Activated naive CD4-positive, alpha-beta T cell treated with anti-CD3 and anti-CD28 coated beads for 36 hours (primary cell): ENCODE data around the gene MYCBPAP. TPM values are rescaled to one million over a fixed set of nuclear protein-coding genes. Genes with fewer than 3 reads are reported as not detected.
"Not testable (repeated sequence)": the region's sequence is repeated elsewhere in the genome, so short reads cannot be mapped to it uniquely, and the experiment has no call there.

Experiments used
- CTCF ChIA-PET: fragments of 350-600 bp; sonication (Branson Sonifier 250); formaldehyde crosslinking; loops from one replicate; lab custom pipeline; 2021; ENCODE audit warnings: antibody characterized with exemption; lab: Charles Lee
- DNase-seq: peaks from one replicate; pipeline ENCODE4 v3.0.0-alpha.2; 2020
- H3K27ac Mint-ChIP-seq: one replicate; pipeline ENCODE4 v1.8.0; 2021; ENCODE audit warnings: mild to moderate bottlenecking, mixed read lengths
- H3K27me3 Mint-ChIP-seq: one replicate; pipeline ENCODE4 v1.8.0; 2021; ENCODE audit warnings: low read depth, mixed read lengths
- H3K36me3 Mint-ChIP-seq: one replicate; pipeline ENCODE4 v1.8.0; 2021; ENCODE audit warnings: low read depth, mixed read lengths
- H3K4me1 Mint-ChIP-seq: one replicate; pipeline ENCODE4 v1.8.0; 2021; ENCODE audit warnings: low read depth, mixed read lengths
- H3K4me3 Mint-ChIP-seq: one replicate; pipeline ENCODE4 v1.8.0; 2021; ENCODE audit warnings: mild to moderate bottlenecking, moderate library complexity, mixed read lengths
- H3K9me3 Mint-ChIP-seq: one replicate; pipeline ENCODE4 v1.8.0; 2021; ENCODE audit warnings: mixed read lengths
- intact Hi-C: fragments of 100-400 bp; cut with micrococcal nuclease; formaldehyde crosslinking; loops from one replicate; pipeline ENCODE4 v1.15.1; 2023
- total RNA-seq, 2 experiments: library from RNA; stranded (reverse); gene quantifications; one replicate each; pipeline ENCODE4 v1.2.3, GENCODE V29; 2021

Gene MYCBPAP
- total RNA-seq, 2 experiments from 2014 or later: 5.5 to 5.8 TPM

GRCh38 chr17:50467114-50467854, 41.0 kb upstream of the MYCBPAP start:
- CTCF ChIA-PET: interaction anchor here (1.0 kb wide), 1 partner anchor 12 kb away, joined by 3 read pairs; no protein-coding TSS in a partner anchor
- Mint-ChIP-seq H3K27me3 (peaks cover 14% of the 10 kb centered on the region), H3K36me3 (peaks cover under 1% of the 10 kb centered on the region), H3K4me3 (no peak overlapping the region), H3K9me3 (no peaks in the 10 kb centered on the region), H3K4me1 (peaks cover 6% of the 10 kb centered on the region), H3K27ac (no peak overlapping the region)
- DNase-seq: no peak
- intact Hi-C loops: no loop called here

DNA sequence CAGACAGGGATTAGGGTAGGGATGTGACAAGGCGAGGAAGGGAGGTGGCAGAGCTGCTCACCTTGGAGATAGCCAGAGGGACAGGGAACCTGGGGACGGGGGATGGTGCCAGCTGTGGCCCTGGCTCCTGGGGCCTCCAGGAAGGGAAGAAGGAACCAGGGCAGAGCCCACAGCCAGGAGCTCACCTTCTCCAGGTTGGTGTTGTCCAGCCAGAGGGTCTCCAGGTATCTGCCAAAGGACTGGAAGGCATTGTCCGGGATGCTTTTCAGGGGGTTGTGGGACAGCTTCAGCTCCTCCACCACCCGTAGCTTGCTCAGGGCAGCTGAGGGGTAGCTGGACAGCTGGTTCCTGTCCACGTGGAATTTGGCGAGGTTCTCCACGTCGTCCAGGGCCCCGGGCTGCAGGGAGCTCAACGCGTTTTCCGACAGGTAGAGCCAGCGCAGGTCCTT, 40.4 kb upstream of the MYCBPAP start:
- Mint-ChIP-seq H3K27ac (no peak overlapping the region), H3K27me3 (peaks cover 14% of the 10 kb centered on the region), H3K4me1 (peaks cover 6% of the 10 kb centered on the region), H3K9me3 (no peaks in the 10 kb centered on the region), H3K36me3 (peaks cover 1% of the 10 kb centered on the region), H3K4me3 (no peak overlapping the region)
- intact Hi-C loops: no loop called here
- CTCF ChIA-PET: interaction anchor here (0.6 to 1.0 kb wide), 3 partner anchors 12 to 34 kb away, joined by 3 read pairs; no protein-coding TSS in a partner anchor
- no peak for DNase-seq

DNA sequence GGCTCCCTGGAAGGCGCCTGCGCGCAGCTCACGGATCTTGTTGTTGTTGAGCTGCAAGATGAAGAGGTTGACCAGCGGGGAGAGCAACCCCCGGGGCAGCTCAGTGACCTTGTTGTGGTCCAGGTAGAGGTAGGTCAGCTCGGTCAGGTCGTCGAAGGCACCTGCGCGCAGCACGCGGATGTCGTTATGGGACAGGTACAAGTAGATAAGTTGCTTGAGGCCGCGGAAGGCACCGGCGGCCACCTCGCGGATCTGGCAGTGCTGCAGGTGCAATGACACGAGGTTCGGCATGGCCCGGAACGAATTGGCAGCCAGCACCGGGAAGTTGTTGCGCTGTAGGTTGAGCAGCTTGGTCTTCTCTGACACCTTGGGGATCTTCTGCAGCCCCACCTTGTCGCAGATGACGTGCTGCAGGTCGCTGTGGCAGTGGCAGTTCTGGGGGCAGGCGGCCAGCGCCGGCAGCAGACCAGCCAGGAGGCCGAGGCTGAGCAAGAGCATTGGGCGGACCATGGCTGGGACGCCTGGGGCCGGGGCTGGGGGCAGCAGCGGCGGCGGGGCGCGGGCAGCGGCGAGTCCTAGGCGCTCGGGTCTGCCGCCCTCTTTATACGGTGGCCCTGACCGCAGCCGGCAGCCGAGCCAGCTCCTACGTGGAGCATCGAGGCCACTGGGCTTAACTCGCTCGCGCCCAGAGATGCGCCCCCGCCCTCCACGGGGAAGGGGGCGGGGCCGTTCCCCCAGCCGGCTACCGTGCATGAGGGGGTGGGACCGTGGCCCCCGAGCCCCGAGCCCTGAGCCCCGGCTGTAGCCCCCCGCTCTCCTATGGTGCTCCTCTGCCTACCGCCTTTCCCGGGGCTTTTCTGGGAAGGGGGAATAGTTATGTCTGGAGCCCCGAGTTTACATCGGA, 39.7 kb upstream of the MYCBPAP start, which contains the start of gene CHAD:
Gene CHAD (minus strand): TSS at position 577 of the 904 bp plus-strand sequence. CDS start 67 bp downstream, at position 510.
- intact Hi-C loops: no loop called here
- Mint-ChIP-seq H3K36me3 (peaks cover 1% of the 10 kb centered on the region), H3K4me3 (no peak within 1 kb of the TSS), H3K27ac (no peak within 1 kb of the TSS), H3K9me3 (no peaks in the 10 kb centered on the region), H3K4me1 (peaks cover 6% of the 10 kb centered on the region), H3K27me3 (peaks cover 14% of the 10 kb centered on the region)
- CTCF ChIA-PET: interaction anchor here (0.6 to 0.8 kb wide), 2 partner anchors 14 to 33 kb away, joined by 3 read pairs; no protein-coding TSS in a partner anchor
- no peak for DNase-seq

DNA sequence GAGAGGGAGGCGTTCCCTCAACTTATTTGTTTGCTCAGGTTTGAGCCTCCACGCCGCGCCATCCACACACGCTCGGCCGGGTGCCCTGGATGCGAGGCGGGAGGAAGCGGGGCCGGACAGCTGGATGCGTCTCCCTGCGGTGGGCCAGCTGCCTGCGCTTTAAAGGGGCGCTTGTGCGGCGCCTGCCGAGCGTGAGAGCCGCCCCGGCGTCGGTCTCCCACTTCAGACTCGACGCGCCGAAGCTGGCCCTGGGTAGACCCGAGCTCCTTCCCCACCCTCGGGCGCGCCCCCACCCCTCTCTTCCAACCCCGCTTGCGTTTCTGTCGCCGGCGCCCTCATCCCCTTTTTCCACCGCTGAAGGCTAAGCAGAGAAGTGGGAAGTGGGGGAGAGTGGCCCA, 39.0 kb upstream of the MYCBPAP start:
- no peak for DNase-seq
- Mint-ChIP-seq H3K4me3 (no peak overlapping the region), H3K9me3 (no peaks in the 10 kb centered on the region), H3K27ac (no peak overlapping the region), H3K36me3 (peaks cover 1% of the 10 kb centered on the region), H3K4me1 (peaks cover 6% of the 10 kb centered on the region), H3K27me3 (peaks cover 14% of the 10 kb centered on the region)
- CTCF ChIA-PET: interaction anchor here (0.6 kb wide), 1 partner anchor 17 kb away, joined by 3 read pairs; no protein-coding TSS in a partner anchor
- intact Hi-C loops: no loop called here

DNA sequence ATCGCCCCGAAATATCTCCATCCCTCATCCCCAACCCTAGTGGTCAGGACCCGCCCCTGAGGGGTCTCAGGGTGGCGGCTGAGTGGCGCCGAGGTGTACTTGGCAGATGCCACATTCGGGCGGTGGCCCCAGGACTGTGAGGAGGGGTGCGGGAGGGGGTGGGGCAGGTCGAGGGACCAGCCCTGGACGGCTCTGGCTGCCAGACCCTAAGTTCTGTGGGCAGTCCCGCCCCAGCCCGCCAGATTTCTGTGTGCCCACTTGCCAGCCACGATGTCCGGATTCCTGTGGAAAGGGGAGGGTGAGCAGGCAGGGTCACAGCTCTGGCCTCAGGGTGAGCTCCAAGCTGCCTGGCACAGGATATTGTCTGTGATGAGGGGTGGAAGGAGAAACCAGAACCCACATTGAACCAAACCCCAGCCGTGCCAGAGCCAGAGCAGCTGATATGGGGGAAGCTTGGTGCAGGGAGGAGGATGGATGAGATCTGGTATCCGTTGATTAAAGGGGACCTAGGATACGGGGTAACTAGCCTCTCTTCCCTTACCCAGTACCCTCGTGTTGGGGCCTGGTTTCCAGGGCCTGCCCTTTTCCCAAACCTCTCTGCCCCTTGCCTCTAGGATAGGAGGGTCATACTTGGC, 38.5 kb upstream of the MYCBPAP start:
- CTCF ChIA-PET: interaction anchor here (0.6 to 1.3 kb wide), 2 partner anchors 10 to 17 kb away, joined by 3 read pairs; no protein-coding TSS in a partner anchor
- DNase-seq: no peak
- Mint-ChIP-seq H3K27me3 (peaks cover 14% of the 10 kb centered on the region), H3K9me3 (no peaks in the 10 kb centered on the region), H3K4me1 (peaks cover 6% of the 10 kb centered on the region), H3K27ac (no peak overlapping the region), H3K36me3 (peaks cover 1% of the 10 kb centered on the region), H3K4me3 (no peak overlapping the region)
- intact Hi-C loops: no loop called here

GRCh38 chr17:50470426-50470825, 37.8 kb upstream of the MYCBPAP start:
- intact Hi-C loops: no loop called here
- Mint-ChIP-seq H3K36me3 (peaks cover 1% of the 10 kb centered on the region), H3K9me3 (no peaks in the 10 kb centered on the region), H3K27ac (no peak overlapping the region), H3K4me3 (no peak overlapping the region), H3K4me1 (peaks cover 6% of the 10 kb centered on the region), H3K27me3 (peaks cover 14% of the 10 kb centered on the region)
- no peak for DNase-seq
- CTCF ChIA-PET: interaction anchor here (1.3 kb wide), 1 partner anchor 9 kb away, joined by 3 read pairs; no protein-coding TSS in a partner anchor

DNA sequence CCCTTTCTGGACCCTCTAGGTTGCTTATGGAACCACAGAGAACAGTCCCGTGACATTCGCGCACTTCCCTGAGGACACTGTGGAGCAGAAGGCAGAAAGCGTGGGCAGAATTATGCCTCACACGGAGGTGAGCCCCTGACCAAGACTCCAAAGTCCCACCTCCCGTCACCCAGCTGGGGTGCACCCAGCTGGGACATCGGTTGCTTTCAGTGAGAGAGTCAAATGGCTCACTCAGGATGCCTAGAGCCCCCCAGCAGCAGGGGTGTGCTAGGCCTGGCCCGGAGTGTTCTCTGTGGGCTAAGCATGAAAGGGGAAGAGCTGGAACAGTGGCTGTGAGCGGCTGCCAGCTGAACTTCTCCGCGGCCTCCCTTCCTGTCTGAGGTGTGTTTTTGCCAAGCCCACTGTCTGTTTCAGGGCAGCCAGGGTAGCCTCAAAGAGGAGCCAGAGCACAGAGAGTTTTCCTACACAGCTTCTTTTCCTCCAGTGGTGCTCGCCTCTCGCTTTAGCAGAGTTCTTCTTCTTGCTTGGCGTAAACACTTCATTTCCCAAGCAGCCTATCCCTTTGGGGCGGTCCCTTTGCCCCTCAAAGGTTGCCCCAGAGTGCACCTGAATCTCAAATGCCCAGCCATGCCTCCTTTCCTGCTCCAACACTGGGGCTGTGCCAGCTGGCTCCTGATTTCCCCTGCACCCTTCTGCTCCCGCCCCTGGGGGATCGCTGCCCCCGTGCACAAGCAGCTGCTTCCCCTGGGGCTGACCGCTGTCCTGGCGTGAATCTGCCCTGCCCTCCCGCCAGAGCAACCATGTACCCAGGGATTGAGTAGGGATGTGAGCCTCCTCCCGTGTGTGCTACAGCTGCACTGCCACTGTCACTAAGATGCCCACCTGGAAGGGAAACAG, 37.0 kb upstream of the MYCBPAP start:
- Mint-ChIP-seq H3K27me3 (peaks cover 15% of the 10 kb centered on the region), H3K4me3 (no peak overlapping the region), H3K27ac (no peak overlapping the region), H3K4me1 (peaks cover 6% of the 10 kb centered on the region), H3K36me3 (peaks cover 1% of the 10 kb centered on the region), H3K9me3 (no peaks in the 10 kb centered on the region)
- intact Hi-C loops: no loop called here
- CTCF ChIA-PET: interaction anchor here (1.3 kb wide), 1 partner anchor 8 kb away, joined by 3 read pairs; no protein-coding TSS in a partner anchor
- no peak for DNase-seq

GRCh38 chr17:50472286-50472685, 36.0 kb upstream of the MYCBPAP start:
- CTCF ChIA-PET: interaction anchor here (0.6 to 1.6 kb wide), 2 partner anchors 75 to 115 kb away, joined by 3 to 5 read pairs; partner anchors contain the start of gene LRRC59
- peaks cover 1% of the 10 kb centered on the region for H3K36me3 Mint-ChIP-seq
- no peak for DNase-seq
- H3K4me3 Mint-ChIP-seq: no peak overlapping the region
- peaks cover 19% of the 10 kb centered on the region for H3K27me3 Mint-ChIP-seq
- no peaks in the 10 kb centered on the region for H3K9me3 Mint-ChIP-seq
- intact Hi-C loops: no loop called here
- no peak overlapping the region for H3K27ac Mint-ChIP-seq
- H3K4me1 Mint-ChIP-seq: peaks cover 6% of the 10 kb centered on the region

DNA sequence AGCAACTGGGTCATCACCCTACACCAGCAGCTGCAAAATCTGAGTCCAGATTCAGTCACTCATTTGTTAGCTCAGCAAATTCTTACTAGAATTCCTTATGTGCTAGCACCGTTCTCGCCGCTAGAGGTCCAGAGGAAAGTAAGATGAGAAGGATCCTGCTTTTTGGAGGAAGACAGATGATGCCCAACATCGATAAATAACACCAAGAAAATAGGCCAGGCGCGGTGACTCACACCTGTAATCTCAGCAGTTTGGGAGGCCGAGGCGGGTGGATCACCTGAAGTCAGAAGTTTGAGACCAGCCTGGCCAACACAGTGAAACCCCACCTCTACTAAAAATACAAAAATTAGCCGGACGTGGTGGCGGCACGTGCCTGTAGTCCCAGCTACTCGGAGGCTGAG, 35.5 kb upstream of the MYCBPAP start:
- H3K36me3 Mint-ChIP-seq, H3K4me1 Mint-ChIP-seq, intact Hi-C loops, H3K4me3 Mint-ChIP-seq, DNase-seq, H3K27ac Mint-ChIP-seq, H3K9me3 Mint-ChIP-seq: not testable (repeated sequence)
- CTCF ChIA-PET: interaction anchor here (1.6 kb wide), 1 partner anchor 75 kb away, joined by 5 read pairs; the partner anchor contains the start of gene LRRC59
- H3K27me3 Mint-ChIP-seq: peaks cover 15% of the 10 kb centered on the region

DNA sequence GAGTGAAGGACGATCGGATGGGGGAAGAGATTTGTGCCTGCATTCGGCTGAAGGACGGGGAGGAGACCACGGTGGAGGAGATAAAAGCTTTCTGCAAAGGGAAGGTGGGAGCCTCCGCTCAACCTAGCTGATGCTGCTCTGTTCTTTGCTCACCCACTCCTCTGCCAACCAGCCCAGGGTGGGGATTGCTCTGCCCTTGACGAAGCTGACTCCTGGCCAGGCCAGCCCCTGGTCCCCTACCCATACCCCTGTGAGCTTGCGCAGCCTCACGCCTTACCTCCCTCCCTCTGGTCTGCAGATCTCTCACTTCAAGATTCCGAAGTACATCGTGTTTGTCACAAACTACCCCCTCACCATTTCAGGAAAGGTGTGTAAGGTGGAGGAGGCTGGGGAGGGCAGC, 34.3 kb upstream of the MYCBPAP start:
- Mint-ChIP-seq H3K27me3 (peaks cover 8% of the 10 kb centered on the region), H3K4me1 (peaks cover 9% of the 10 kb centered on the region), H3K9me3 (no peaks in the 10 kb centered on the region), H3K27ac (no peak overlapping the region), H3K4me3 (no peak overlapping the region), H3K36me3 (peaks cover 1% of the 10 kb centered on the region)
- DNase-seq: no peak
- intact Hi-C loops: no loop called here
- CTCF ChIA-PET: interaction anchor here (0.6 kb wide), 1 partner anchor 15 kb away, joined by 3 read pairs; no protein-coding TSS in a partner anchor

DNA sequence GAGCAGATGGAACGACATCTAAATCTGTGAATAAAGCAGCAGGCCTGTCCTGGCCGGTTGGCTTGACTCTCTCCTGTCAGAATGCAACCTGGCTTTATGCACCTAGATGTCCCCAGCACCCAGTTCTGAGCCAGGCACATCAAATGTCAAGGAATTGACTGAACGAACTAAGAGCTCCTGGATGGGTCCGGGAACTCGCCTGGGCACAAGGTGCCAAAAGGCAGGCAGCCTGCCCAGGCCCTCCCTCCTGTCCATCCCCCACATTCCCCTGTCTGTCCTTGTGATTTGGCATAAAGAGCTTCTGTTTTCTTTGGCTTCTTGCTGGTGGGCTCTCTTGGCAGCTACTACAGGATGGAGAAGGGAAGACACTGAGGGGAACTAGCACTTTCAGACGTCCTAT, 33.7 kb upstream of the MYCBPAP start:
- H3K36me3 Mint-ChIP-seq: peaks cover 2% of the 10 kb centered on the region
- peaks cover 10% of the 10 kb centered on the region for H3K4me1 Mint-ChIP-seq
- intact Hi-C loops: no loop called here
- no peak overlapping the region for H3K27ac Mint-ChIP-seq
- H3K9me3 Mint-ChIP-seq: no peaks in the 10 kb centered on the region
- CTCF ChIA-PET: interaction anchor here (0.6 kb wide), 1 partner anchor 14 kb away, joined by 3 read pairs; no protein-coding TSS in a partner anchor
- DNase-seq: no peak
- no peak overlapping the region for H3K4me3 Mint-ChIP-seq
- H3K27me3 Mint-ChIP-seq: peaks cover 6% of the 10 kb centered on the region
